ENCODE measurements around the gene LRIG1.

The LRIG1 gene

GRCh38 chr3:66456711-66457173 lies 44.1 kb downstream of the LRIG1 start:
- no peaks in the 10 kb centered on the region for H3K4me1 ChIP-seq (ENCODE audit: insufficient read depth, low read length)
- no peak overlapping the region for H2AFZ ChIP-seq (ENCODE audit: low read depth, low read length)
- no peak overlapping the region for H3K27ac ChIP-seq (ENCODE audit: low read length)
- H4K20me1 ChIP-seq (ENCODE audit: insufficient read depth, low read length), result 0 out of 2 replicates have a peak, but pooled peaks cover 3% of the 10 kb centered on the region
- no peaks in the 10 kb centered on the region for H3K9me3 ChIP-seq (ENCODE audit: insufficient read depth, low read length, severe bottlenecking)
- DNase-seq (peak; percentile 9), ATAC-seq (ENCODE audit: insufficient read depth, low read depth) (peak; percentile 56)
- H3K79me2 ChIP-seq (ENCODE audit: insufficient read depth, low read length), result no peaks in the 10 kb centered on the region
- no peaks in the 10 kb centered on the region for H3K27me3 ChIP-seq (ENCODE audit: insufficient read depth, low read length, poor library complexity)
- no peak overlapping the region for H3K9ac ChIP-seq (ENCODE audit: low read depth, low read length)
- no peak overlapping the region for H3K4me3 ChIP-seq (ENCODE audit: low read depth in 1 of 2, low read length in 2 of 2)
- no peak overlapping the region for H3K4me2 ChIP-seq (ENCODE audit: insufficient read depth, low read length)
- TF ChIP-seq EZH2 (IDR thresholded peaks at IDR 0.05; ENCODE audit: borderline replicate concordance, low read depth, low read length, severe bottlenecking), result no peak
- no peak for TF ChIP-seq CTCF (IDR thresholded peaks at IDR 0.05; ENCODE audit: borderline replicate concordance, extremely low read depth, low read length, poor library complexity, severe bottlenecking)
- H3K36me3 ChIP-seq (ENCODE audit: insufficient read depth, low read length), result peaks cover 6% of the 10 kb centered on the region; the same call in 1 of the 2 replicates

- Histone ChIP-seq H2AFZ (ENCODE audit: low read depth, low read length) (no peak overlapping the region), H4K20me1 (ENCODE audit: insufficient read depth, low read length) (0 out of 2 replicates have a peak, but pooled peaks cover 3% of the 10 kb centered on the region), H3K9me3 (ENCODE audit: insufficient read depth, low read length, severe bottlenecking) (no peaks in the 10 kb centered on the region), H3K36me3 (ENCODE audit: insufficient read depth, low read length) (0 out of 2 replicates have a peak, but pooled peaks cover 6% of the 10 kb centered on the region), H3K79me2 (ENCODE audit: insufficient read depth, low read length) (no peaks in the 10 kb centered on the region), H3K27ac (ENCODE audit: low read length) (no peak overlapping the region), H3K4me3 (ENCODE audit: low read depth in 1 of 2, low read length in 2 of 2) (no peak overlapping the region), H3K27me3 (ENCODE audit: insufficient read depth, low read length, poor library complexity) (no peaks in the 10 kb centered on the region), H3K9ac (ENCODE audit: low read depth, low read length) (no peak overlapping the region), H3K4me1 (ENCODE audit: insufficient read depth, low read length) (no peaks in the 10 kb centered on the region), H3K4me2 (ENCODE audit: insufficient read depth, low read length) (no peak overlapping the region)
- TF ChIP-seq EZH2 (IDR thresholded peaks at IDR 0.05; ENCODE audit: borderline replicate concordance, low read depth, low read length, severe bottlenecking) (no peak), CTCF (IDR thresholded peaks at IDR 0.05; ENCODE audit: borderline replicate concordance, extremely low read depth, low read length, poor library complexity, severe bottlenecking) (no peak)
- ATAC-seq (ENCODE audit: insufficient read depth, low read depth) (no peak), DNase-seq (no peak)
Observed at GRCh38 chr3:66454464-66454859, 46.4 kb downstream of the LRIG1 start.

GRCh38 chr3:66453651-66454463 lies 47.0 kb downstream of the LRIG1 start:
- Histone ChIP-seq H4K20me1 (ENCODE audit: insufficient read depth, low read length) (0 out of 2 replicates have a peak, but pooled peaks cover 3% of the 10 kb centered on the region), H3K36me3 (ENCODE audit: insufficient read depth, low read length) (0 out of 2 replicates have a peak, but pooled peaks cover 6% of the 10 kb centered on the region), H2AFZ (ENCODE audit: low read depth, low read length) (no peak overlapping the region), H3K4me3 (ENCODE audit: low read depth in 1 of 2, low read length in 2 of 2) (no peak overlapping the region), H3K79me2 (ENCODE audit: insufficient read depth, low read length) (no peaks in the 10 kb centered on the region), H3K4me2 (ENCODE audit: insufficient read depth, low read length) (no peak overlapping the region), H3K27ac (ENCODE audit: low read length) (no peak overlapping the region), H3K4me1 (ENCODE audit: insufficient read depth, low read length) (no peaks in the 10 kb centered on the region), H3K9me3 (ENCODE audit: insufficient read depth, low read length, severe bottlenecking) (no peaks in the 10 kb centered on the region), H3K9ac (ENCODE audit: low read depth, low read length) (no peak overlapping the region), H3K27me3 (ENCODE audit: insufficient read depth, low read length, poor library complexity) (no peaks in the 10 kb centered on the region)
- ATAC-seq (ENCODE audit: insufficient read depth, low read depth) (no peak), DNase-seq (no peak)
- TF ChIP-seq EZH2 (IDR thresholded peaks at IDR 0.05; ENCODE audit: borderline replicate concordance, low read depth, low read length, severe bottlenecking) (no peak), CTCF (IDR thresholded peaks at IDR 0.05; ENCODE audit: borderline replicate concordance, extremely low read depth, low read length, poor library complexity, severe bottlenecking) (no peak)
